ENCODE results near the gene FXYD3. TPM values are rescaled to one million over a fixed set of nuclear protein-coding genes. Genes with fewer than 3 reads are reported as not detected.

Gene FXYD3
- total RNA-seq, 1 experiment from 2014 or later, result 17.4 TPM

DNA sequence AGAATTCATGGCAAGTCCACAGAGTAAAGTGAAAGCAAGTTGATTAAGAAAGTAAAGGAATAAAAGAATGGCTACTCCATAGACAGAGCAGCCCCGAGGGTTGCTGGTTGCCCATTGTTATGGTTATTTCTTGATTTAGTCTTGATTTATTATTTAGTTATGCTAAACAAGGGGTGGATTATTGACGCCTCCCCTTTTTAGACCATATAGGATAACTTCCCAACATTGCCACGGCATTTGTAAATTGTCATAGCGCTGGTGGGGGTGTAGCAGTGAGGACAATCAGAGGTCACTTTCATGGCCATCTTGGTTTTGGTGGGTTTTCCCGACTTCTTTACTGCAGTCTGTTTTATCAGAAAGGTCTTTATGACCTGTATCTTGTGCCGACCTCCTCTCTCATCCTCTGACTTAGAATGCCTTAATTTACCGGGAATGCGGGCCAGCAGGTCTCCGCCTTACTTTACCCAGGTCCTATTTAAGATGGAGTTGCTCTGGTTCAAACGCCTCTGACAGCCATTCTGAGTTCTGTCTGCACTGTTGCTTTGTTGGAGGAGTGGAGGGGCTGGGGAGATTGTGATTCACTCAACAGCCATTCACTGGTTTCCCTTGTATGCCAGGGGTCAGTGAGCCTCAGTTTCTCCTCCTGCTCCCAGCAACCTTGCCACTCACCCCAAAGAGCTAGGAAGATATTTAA, 46.5 kb upstream of the FXYD3 start:
- H3K9me3 ChIP-seq (ENCODE audit: control insufficient read depth in 1 of 2, insufficient read depth in 1 of 2, low read depth in 1 of 2, low read length in 2 of 2), result peaks cover 0 to 5% of the 10 kb centered on the region in 2 experiments; a peak in 1 of 4 replicates
- no peaks in the 10 kb centered on the region for H4K20me1 ChIP-seq (ENCODE audit: insufficient read depth)
- peaks cover 10 to 22% of the 10 kb centered on the region in 2 experiments; a peak in 3 of 4 replicates for H3K4me1 ChIP-seq (ENCODE audit: control insufficient read depth in 1 of 2, insufficient read depth in 2 of 2, low read length in 2 of 2)
- DNase-seq (ENCODE audit: low read depth, low spot score) (no peak), ATAC-seq (no peak)
- H3K36me3 ChIP-seq (ENCODE audit: control insufficient read depth in 1 of 2, insufficient read depth in 2 of 2, low read length in 2 of 2), result no peaks in the 10 kb centered on the region
- H3K9me2 ChIP-seq (ENCODE audit: insufficient read depth), result no peaks in the 10 kb centered on the region
- no TSS peak for BruUV-seq (replicated peaks)
- POLR2A ChIA-PET, result no interaction called here
- H3K27ac ChIP-seq (ENCODE audit: low read depth, low read length), result no peak overlapping the region
- no peak overlapping the region for H3K9ac ChIP-seq (ENCODE audit: low read length)
- H3K79me2 ChIP-seq (ENCODE audit: insufficient read depth, low read length), result no peaks in the 10 kb centered on the region
- no peaks in the 10 kb centered on the region for H3K27me3 ChIP-seq (ENCODE audit: insufficient read depth, low read length)
- no peak overlapping the region for H3K4me2 ChIP-seq (ENCODE audit: low read length)
- H3K4me3 ChIP-seq (replicated peaks in 1 of 2; ENCODE audit: low read depth in 1 of 2, low read length in 2 of 2), result no peak overlapping the region
- intact Hi-C loops (cut with micrococcal nuclease), result loop anchor here (5.0 kb wide), 1 partner anchor 178 kb away; the partner anchor contains the start of gene LSR
- no peak overlapping the region for H2AFZ ChIP-seq (ENCODE audit: low read depth, low read length, poor library complexity, severe bottlenecking)
- RAD21 ChIA-PET (ENCODE audit: low non-redundant PET in 1 of 2, low total read pairs in 2 of 2, uncharacterized antibody in 2 of 2, unreplicated experiment in 2 of 2), result no interaction called here
- no peak for TF ChIP-seq SRF (IDR thresholded peaks at IDR 0.05; ENCODE audit: low read depth)
- TF ChIP-seq FOSL1 (IDR thresholded peaks at IDR 0.05; ENCODE audit: low read depth), result no peak
- TF ChIP-seq ZNF274 (IDR thresholded peaks at IDR 0.05; ENCODE audit: low read depth, low read length), result no peak
- no peak for TF ChIP-seq EZH2phosphoT487 (IDR thresholded peaks at IDR 0.05; ENCODE audit: borderline replicate concordance)
- TF ChIP-seq RAD21 (IDR thresholded peaks at IDR 0.05; ENCODE audit: low read depth), result no peak
- TF ChIP-seq CBX3 (IDR thresholded peaks at IDR 0.05; ENCODE audit: low read depth), result no peak
- TF ChIP-seq, protein P1, sequence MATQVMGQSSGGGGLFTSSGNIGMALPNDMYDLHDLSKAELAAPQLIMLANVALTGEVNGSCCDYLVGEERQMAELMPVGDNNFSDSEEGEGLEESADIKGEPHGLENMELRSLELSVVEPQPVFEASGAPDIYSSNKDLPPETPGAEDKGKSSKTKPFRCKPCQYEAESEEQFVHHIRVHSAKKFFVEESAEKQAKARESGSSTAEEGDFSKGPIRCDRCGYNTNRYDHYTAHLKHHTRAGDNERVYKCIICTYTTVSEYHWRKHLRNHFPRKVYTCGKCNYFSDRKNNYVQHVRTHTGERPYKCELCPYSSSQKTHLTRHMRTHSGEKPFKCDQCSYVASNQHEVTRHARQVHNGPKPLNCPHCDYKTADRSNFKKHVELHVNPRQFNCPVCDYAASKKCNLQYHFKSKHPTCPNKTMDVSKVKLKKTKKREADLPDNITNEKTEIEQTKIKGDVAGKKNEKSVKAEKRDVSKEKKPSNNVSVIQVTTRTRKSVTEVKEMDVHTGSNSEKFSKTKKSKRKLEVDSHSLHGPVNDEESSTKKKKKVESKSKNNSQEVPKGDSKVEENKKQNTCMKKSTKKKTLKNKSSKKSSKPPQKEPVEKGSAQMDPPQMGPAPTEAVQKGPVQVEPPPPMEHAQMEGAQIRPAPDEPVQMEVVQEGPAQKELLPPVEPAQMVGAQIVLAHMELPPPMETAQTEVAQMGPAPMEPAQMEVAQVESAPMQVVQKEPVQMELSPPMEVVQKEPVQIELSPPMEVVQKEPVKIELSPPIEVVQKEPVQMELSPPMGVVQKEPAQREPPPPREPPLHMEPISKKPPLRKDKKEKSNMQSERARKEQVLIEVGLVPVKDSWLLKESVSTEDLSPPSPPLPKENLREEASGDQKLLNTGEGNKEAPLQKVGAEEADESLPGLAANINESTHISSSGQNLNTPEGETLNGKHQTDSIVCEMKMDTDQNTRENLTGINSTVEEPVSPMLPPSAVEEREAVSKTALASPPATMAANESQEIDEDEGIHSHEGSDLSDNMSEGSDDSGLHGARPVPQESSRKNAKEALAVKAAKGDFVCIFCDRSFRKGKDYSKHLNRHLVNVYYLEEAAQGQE (IDR thresholded peaks at IDR 0.05; ENCODE audit: low read depth), result no peak
- TF ChIP-seq EGR1 (IDR thresholded peaks at IDR 0.05; ENCODE audit: low read depth), result no peak
- TF ChIP-seq SP1 (IDR thresholded peaks at IDR 0.05; ENCODE audit: low read depth), result no peak
- TF ChIP-seq, protein P2, sequence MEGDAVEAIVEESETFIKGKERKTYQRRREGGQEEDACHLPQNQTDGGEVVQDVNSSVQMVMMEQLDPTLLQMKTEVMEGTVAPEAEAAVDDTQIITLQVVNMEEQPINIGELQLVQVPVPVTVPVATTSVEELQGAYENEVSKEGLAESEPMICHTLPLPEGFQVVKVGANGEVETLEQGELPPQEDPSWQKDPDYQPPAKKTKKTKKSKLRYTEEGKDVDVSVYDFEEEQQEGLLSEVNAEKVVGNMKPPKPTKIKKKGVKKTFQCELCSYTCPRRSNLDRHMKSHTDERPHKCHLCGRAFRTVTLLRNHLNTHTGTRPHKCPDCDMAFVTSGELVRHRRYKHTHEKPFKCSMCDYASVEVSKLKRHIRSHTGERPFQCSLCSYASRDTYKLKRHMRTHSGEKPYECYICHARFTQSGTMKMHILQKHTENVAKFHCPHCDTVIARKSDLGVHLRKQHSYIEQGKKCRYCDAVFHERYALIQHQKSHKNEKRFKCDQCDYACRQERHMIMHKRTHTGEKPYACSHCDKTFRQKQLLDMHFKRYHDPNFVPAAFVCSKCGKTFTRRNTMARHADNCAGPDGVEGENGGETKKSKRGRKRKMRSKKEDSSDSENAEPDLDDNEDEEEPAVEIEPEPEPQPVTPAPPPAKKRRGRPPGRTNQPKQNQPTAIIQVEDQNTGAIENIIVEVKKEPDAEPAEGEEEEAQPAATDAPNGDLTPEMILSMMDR (IDR thresholded peaks at IDR 0.05 in 2 of 3, conservative IDR thresholded peaks at IDR 0.05 in 1 of 3; ENCODE audit: borderline replicate concordance in 1 of 3, insufficient read depth in 1 of 3, low read depth in 2 of 3, low read length in 2 of 3), result no peak
- no peak for TF ChIP-seq EZH2 (IDR thresholded peaks at IDR 0.05)
- no peak for TF ChIP-seq YY1 (IDR thresholded peaks at IDR 0.05; ENCODE audit: extremely low read depth, insufficient replicate concordance, low read depth, low read length)
- TF ChIP-seq, protein P3, sequence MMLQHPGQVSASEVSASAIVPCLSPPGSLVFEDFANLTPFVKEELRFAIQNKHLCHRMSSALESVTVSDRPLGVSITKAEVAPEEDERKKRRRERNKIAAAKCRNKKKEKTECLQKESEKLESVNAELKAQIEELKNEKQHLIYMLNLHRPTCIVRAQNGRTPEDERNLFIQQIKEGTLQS (IDR thresholded peaks at IDR 0.05), result no peak
- no peak for TF ChIP-seq JUND (IDR thresholded peaks at IDR 0.05)
- no peak for TF ChIP-seq ELF1 (IDR thresholded peaks at IDR 0.05; ENCODE audit: borderline replicate concordance, low read depth)
- no peak for TF ChIP-seq CEBPB (IDR thresholded peaks at IDR 0.05; ENCODE audit: low read depth)
- CTCF ChIA-PET, result interaction anchor here (3.0 kb wide), 1 partner anchor 67 kb away, joined by 28 read pairs; the partner anchor contains the start of gene LGI4

Data from HCT116 (cell line).